ENCODE measurements around the gene RAB11A. TPM values are rescaled to one million over a fixed set of nuclear protein-coding genes. Genes with fewer than 3 reads are reported as not detected.

The RAB11A gene
- total RNA-seq, 1 donor from 2014 or later: 204 TPM

GRCh38 chr15:65884511-65884910 is 15.2 kb downstream of the RAB11A start:
- no peak for DNase-seq (ENCODE audit: low spot score in 2 of 2, unreplicated experiment in 2 of 2)
- H3K27ac Mint-ChIP-seq: peak overlapping the region; percentile 89
- peaks cover 44% of the 10 kb centered on the region for H3K36me3 Mint-ChIP-seq
- H3K4me1 Mint-ChIP-seq: peaks cover 30% of the 10 kb centered on the region
- H3K27me3 Mint-ChIP-seq (ENCODE audit: low read depth): no peaks in the 10 kb centered on the region
- no peak overlapping the region for H3K4me3 Mint-ChIP-seq
- H3K9me3 Mint-ChIP-seq: no peaks in the 10 kb centered on the region
- no peak for TF ChIP-seq CTCF (IDR thresholded peaks at IDR 0.05; ENCODE audit: unreplicated experiment)

GRCh38 chr15:65885668-65886218 is 16.5 kb downstream of the RAB11A start:
- Mint-ChIP-seq H3K27me3 (ENCODE audit: low read depth) (no peaks in the 10 kb centered on the region), H3K36me3 (peaks cover 48% of the 10 kb centered on the region), H3K4me3 (peak overlapping the region; percentile 5), H3K27ac (peak overlapping the region; percentile 89), H3K9me3 (no peaks in the 10 kb centered on the region), H3K4me1 (peaks cover 29% of the 10 kb centered on the region)
- no peak for DNase-seq (ENCODE audit: low spot score in 2 of 2, unreplicated experiment in 2 of 2)
- TF ChIP-seq CTCF (IDR thresholded peaks at IDR 0.05; ENCODE audit: unreplicated experiment): no peak

- Mint-ChIP-seq H3K27me3 (ENCODE audit: low read depth) (no peaks in the 10 kb centered on the region), H3K9me3 (no peaks in the 10 kb centered on the region), H3K4me1 (peaks cover 29% of the 10 kb centered on the region), H3K27ac (peak overlapping the region; percentile 93), H3K4me3 (no peak overlapping the region), H3K36me3 (peaks cover 47% of the 10 kb centered on the region)
- no peak for DNase-seq (ENCODE audit: low spot score in 2 of 2, unreplicated experiment in 2 of 2)
- no peak for TF ChIP-seq CTCF (IDR thresholded peaks at IDR 0.05; ENCODE audit: unreplicated experiment)
Measured at GRCh38 chr15:65887565-65887964, 18.3 kb downstream of the RAB11A start.

GRCh38 chr15:65888981-65889380 is 19.7 kb downstream of the RAB11A start:
- Mint-ChIP-seq H3K27ac (no peak overlapping the region), H3K36me3 (peaks cover 45% of the 10 kb centered on the region), H3K9me3 (no peaks in the 10 kb centered on the region), H3K27me3 (ENCODE audit: low read depth) (no peaks in the 10 kb centered on the region), H3K4me3 (no peak overlapping the region), H3K4me1 (peaks cover 24% of the 10 kb centered on the region)
- TF ChIP-seq CTCF (IDR thresholded peaks at IDR 0.05; ENCODE audit: unreplicated experiment): no peak
- DNase-seq (ENCODE audit: low spot score in 2 of 2, unreplicated experiment in 2 of 2): no peak

GRCh38 chr15:65893060-65893459 is 23.8 kb downstream of the RAB11A start:
- Mint-ChIP-seq H3K4me3 (no peak overlapping the region), H3K36me3 (peaks cover 34% of the 10 kb centered on the region), H3K4me1 (peaks cover 1% of the 10 kb centered on the region), H3K9me3 (no peaks in the 10 kb centered on the region), H3K27ac (no peak overlapping the region), H3K27me3 (ENCODE audit: low read depth) (no peaks in the 10 kb centered on the region)
- no peak for DNase-seq (ENCODE audit: low spot score in 2 of 2, unreplicated experiment in 2 of 2)
- no peak for TF ChIP-seq CTCF (IDR thresholded peaks at IDR 0.05; ENCODE audit: unreplicated experiment)

- Mint-ChIP-seq H3K4me3 (no peak overlapping the region), H3K27me3 (ENCODE audit: low read depth) (no peaks in the 10 kb centered on the region), H3K9me3 (no peaks in the 10 kb centered on the region), H3K4me1 (no peaks in the 10 kb centered on the region), H3K36me3 (peaks cover 25% of the 10 kb centered on the region), H3K27ac (no peak overlapping the region)
- DNase-seq (ENCODE audit: low spot score in 2 of 2, unreplicated experiment in 2 of 2): no peak
- no peak for TF ChIP-seq CTCF (IDR thresholded peaks at IDR 0.05; ENCODE audit: unreplicated experiment)
Measured at GRCh38 chr15:65896236-65896635, 26.9 kb downstream of the RAB11A start.
